T47D (cell line): ENCODE measurements around the gene ADAMTS20.

Experiments
- DNase-seq, 2 experiments: peaks; one replicate each; pipeline versions ENCODE4 v3.0.0 to v3.0.0-alpha.2; 2011 to 2012; ENCODE audit warnings: low read depth in 1 of 2, low spot score in 1 of 2
- JUND ChIP-seq: IDR thresholded peaks from 2 replicates; pipeline ENCODE4 v1.6.1; 2012; ENCODE audit warnings: low read depth
- in situ Hi-C: cut with HindIII; loops from 2 replicates; pipeline ENCODE4 v1.10.0; 2016; ENCODE audit warnings: low sequenced_read_pairs, low pct_unique_long_range_greater_than_20kb

The ADAMTS20 gene

DNA sequence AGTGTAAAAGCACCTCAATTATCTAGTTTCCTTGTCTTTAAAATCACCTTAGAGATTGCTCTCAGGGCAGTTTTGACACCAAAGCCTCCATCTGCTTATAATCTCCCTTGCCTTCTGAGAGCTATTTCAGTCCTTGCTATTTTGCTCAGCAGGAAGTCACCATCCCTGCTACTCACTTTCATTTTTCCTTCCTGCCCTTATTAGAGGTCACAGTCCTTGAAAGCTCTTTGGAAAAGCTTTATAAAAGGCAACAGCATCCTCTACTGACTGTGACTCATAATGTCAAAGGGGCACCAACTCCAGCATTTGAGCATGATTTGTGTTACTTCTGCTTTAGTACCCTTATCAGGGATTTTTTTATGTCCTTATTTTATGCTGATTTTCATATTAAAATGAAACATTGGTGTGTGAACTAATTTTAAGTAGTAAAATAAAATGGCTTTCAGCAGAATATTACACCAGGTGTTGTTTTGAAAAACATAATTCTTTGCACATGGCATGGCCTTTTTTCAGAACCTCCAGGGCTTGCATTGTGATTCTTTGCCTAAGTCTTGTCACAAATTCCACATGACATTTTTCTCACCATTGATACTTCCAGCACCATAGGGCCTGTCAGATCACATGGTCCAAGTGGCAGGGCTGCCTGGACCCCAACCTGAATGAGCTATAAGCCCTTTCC lies 213.0 kb downstream of the ADAMTS20 start:
- TF ChIP-seq JUND: no peak
- in situ Hi-C loops: no loop called here
- DNase-seq: peak in 1 of 2 experiments; percentile 49

DNA sequence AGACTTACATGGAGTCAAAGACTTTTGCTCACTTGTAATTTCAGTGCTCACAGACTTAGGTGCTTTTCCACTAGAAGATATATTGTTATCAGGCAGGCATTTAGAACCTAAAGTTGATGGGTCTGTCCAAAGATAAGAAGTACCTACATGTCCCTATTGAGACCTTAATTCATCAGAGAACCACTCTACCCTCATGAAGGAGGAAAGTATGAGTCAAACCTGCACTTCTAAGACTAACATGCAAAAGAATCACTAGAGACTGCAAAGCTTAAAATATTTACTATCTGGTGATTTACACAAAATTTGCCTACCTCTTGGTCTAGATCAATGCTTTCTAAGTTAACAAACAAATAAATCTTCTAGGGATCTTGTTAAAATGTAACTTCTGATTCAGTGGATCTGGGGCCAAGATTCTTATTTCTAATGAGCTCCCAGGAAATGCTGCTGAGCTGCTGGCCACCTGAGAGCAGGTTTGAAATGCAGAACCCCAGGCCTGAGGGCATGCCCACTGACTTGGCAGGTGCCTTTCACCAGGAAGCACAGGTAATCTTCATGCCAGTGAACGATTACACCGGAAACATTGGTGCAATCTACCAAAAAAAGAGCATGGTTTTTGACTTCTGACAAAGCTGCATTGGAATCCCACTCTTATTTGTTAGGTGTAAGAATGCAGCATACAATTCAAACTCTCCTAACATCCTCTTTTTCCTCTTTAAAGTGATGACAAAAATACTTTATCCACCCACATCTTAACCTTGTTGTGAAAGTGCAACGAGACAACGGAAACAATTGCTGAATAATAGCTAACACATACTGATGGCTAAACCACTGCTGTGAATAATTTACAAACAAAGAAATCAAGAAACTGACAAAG lies 214.2 kb downstream of the ADAMTS20 start:
- in situ Hi-C loops: no loop called here
- no peak for TF ChIP-seq JUND
- DNase-seq: no peak

GRCh38 chr12:43336962-43337555 lies 214.9 kb downstream of the ADAMTS20 start:
- peak in 1 of 2 experiments; percentile 45 for DNase-seq
- in situ Hi-C loops: no loop called here
- no peak for TF ChIP-seq JUND

- DNase-seq: no peak
- TF ChIP-seq JUND: no peak
- in situ Hi-C loops: no loop called here
Measured at GRCh38 chr12:43333644-43334043, 218.4 kb downstream of the ADAMTS20 start.

GRCh38 chr12:43332977-43333640 lies 218.9 kb downstream of the ADAMTS20 start:
- no peak for TF ChIP-seq JUND
- DNase-seq: no peak
- in situ Hi-C loops: no loop called here

GRCh38 chr12:43331935-43332334 lies 220.1 kb downstream of the ADAMTS20 start:
- no peak for DNase-seq
- in situ Hi-C loops: no loop called here
- TF ChIP-seq JUND: no peak

GRCh38 chr12:43329375-43329774 lies 222.6 kb downstream of the ADAMTS20 start:
- DNase-seq: no peak
- in situ Hi-C loops: no loop called here
- no peak for TF ChIP-seq JUND

- no peak for TF ChIP-seq JUND
- DNase-seq: no peak
- in situ Hi-C loops: no loop called here
Measured at GRCh38 chr12:43325786-43326185, 226.2 kb downstream of the ADAMTS20 start.

- TF ChIP-seq JUND: no peak
- no peak for DNase-seq
- in situ Hi-C loops: no loop called here
Measured at GRCh38 chr12:43320281-43320680, 231.7 kb downstream of the ADAMTS20 start.

- in situ Hi-C loops: no loop called here
- TF ChIP-seq JUND: no peak
- DNase-seq: peak in 1 of 2 experiments; percentile 42
Measured at GRCh38 chr12:43318021-43318420, 234.0 kb downstream of the ADAMTS20 start.

DNA sequence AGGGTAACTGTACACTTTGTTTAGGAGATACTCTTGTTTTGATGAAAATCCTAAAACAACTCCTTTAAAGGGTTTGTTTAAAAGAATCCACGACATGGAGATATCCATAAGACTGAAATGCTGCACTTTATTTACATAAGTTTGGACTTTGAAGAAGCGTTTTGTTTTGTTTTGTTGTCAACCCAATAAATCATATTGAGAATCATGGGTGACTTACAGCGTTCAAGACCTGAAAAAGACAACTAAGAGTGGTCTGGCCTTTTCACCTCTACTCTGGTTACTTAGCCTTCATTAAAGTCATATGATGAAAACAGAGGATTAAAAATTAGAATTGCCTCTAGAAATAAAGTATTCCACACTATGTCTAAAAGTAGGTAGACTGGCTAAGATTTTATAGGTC lies 234.8 kb downstream of the ADAMTS20 start:
- no peak for TF ChIP-seq JUND
- DNase-seq: no peak
- in situ Hi-C loops: no loop called here

DNA sequence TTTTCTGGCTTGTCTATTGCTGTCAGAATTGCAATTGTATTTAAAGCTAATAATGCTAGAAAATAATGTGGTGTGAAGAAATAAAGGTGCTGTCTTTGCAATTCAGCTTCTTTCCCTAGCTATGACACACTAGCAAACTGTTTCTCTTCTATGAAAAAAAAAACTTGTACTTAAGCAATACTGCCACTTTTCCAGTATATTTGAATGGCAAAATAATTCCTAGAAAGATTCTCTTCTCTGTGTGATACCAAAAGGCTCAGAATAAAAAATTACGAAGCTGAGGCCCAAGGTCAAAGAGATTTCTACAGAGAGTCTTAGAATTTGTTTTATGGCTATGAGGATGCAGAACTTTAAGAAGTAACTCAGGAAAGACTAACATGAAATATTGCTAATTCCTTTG lies 235.5 kb downstream of the ADAMTS20 start:
- in situ Hi-C loops: no loop called here
- no peak for DNase-seq
- no peak for TF ChIP-seq JUND
